GM04503 (cell line): ENCODE results near the gene BCL3.
"Not testable (repeated sequence)": the region's sequence is repeated elsewhere in the genome, so short reads cannot be mapped to it uniquely, and the experiment has no call there.

Experiments used
- DNase-seq: peaks from one replicate; pipeline ENCODE4 v3.0.0-alpha.2; 2012; ENCODE audit warnings: low read depth

Gene BCL3

DNA sequence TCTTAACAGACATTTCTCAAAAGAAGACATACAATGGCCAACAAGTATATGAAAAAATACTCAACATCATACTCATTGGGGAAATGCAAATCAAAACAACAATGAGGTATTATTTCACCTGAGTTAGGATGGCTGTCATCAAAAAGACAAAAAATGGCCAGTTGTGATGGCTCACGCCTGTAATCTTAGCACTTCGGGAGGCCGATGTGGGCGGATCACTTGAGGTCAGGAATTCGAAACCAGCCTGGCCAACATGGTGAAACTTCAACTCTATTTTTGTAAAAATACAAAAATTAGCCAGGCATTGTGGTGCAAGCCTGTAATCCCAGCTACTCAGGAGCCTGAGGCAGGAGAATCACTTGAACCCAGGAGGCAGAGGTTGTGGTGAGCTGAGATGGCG is 27.6 kb upstream of the BCL3 start:
- DNase-seq: no peak

DNA sequence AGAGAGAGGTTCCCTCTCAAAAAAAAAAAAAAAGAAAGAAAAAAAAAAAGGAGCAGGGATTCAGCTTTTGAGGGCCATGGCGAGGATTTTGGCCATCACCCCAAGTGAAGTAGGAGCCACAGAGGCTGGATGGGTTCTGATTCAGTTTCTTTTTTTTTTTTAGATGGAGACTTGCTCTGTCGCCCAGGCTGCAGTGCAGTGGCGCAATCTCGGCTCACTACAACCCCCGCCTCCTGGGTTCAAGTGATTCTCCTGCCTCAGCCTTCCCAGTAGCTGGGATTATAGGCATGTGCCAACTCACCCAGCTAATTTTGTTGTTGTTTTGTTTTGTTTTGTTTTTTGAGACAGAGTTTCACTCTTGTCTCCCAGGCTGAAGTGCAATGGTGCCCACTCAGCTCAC is 27.1 kb upstream of the BCL3 start:
- DNase-seq: not testable (repeated sequence)

GRCh38 chr19:44722131-44723121 is 26.1 kb upstream of the BCL3 start:
- no peak for DNase-seq

- no peak for DNase-seq
These were observed 25.1 kb upstream of the BCL3 start for GRCh38 chr19:44723299-44723951.

GRCh38 chr19:44723952-44724319 is 24.6 kb upstream of the BCL3 start:
- no peak for DNase-seq

DNA sequence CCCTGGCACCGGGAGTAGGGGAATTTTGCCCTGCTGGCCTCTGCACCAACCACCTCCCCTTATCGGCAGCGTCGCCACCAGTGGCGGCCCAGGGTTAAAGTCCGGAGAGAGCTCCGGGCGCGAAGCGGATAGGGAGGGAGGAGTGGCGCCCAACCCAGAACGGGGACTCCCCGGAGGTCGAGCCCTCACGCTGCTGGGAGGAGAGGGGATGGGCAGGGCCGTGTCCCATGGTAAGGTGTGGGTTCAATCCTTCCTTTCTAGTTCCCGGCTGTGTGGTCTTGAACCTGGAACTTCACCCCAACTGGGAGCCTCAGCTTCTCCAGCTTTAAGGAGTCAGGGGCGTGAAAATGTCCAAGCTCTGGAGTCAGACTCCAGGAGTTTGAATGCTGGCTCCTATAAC is 23.3 kb upstream of the BCL3 start:
- no peak for DNase-seq

- no peak for DNase-seq
These were observed 22.8 kb upstream of the BCL3 start for GRCh38 chr19:44725684-44726083.

DNA sequence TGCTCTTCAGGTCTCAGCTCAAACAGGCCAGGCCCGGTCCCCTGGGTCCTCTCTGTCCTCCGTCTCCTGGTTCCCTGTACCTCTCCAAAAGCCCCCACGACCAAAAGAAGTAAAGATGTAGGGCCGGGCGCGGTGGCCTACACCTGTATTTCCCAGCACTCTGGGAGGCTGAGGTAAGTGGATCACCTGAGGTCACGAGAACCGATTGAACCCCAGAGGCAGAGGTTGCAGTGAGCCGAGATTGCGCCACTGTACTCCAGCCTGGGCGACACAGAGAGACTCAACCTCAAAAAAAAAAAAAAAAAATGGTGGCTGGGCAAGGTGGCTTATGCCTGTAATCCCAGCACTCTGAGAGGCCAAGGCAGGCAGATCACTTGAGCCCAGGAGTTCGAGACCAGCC is 22.0 kb upstream of the BCL3 start:
- no peak for DNase-seq

DNA sequence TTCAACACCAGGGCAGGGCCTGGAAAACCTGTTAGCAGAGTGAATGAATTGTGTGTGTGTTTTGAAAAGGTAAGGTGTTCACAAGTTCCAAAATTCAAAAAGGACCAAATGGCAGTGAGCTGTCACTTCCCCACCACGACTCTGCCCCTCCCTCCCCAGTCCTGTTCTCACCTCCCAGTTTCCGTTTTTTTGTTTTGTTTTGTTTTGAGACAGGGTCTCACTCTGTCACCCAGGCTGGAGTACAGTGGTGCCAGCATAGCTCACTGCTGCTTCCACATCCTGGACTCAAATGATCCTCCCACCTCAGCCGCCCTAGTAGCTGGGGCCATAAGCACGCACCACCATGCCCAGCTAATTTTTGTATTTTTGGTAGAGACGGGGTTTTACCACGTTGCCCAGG is 20.3 kb upstream of the BCL3 start:
- no peak for DNase-seq

DNA sequence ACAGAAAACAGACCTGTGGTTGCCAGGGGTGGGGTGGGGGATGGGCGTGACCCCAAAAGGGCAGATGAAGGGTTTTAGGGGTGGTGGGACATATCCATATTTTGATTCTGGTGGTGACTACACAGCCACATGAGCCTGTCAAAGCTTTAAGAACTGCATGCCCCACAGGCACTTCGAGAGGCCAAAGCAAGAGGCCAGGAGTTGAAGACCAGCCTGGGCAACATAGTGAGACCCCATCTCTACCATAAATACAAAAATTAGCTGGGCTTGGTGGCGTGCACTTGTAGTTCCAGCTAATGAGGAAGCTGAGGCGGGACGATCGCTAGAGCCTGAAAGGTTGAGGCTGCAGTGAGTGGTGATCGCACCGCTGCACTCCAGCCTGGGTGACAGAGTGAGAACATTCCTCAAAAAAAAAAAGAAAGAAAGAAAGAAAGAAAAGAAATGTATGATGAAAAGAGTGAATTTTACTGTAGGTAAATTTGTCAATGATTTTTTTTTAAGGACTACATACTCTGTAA is 18.9 kb upstream of the BCL3 start:
- no peak for DNase-seq

DNA sequence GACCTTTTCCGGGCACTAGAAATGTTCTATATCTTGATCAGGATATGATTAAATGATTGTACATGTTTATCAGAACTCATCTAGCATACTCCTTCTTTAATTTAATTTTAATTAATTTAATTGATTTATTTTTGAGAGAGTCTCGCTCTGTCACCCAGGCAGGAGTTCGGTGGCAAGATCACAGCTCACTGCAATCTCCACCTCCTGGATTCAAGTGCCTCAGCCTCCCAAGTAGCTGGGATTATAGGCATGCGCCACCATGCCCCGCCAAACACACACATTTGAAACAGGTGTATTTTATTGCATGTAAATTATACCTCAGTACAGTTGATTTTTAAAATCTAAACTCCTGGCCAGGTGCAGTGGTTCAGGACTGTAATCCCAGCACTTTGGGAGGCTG is 17.4 kb upstream of the BCL3 start:
- DNase-seq: no peak

- no peak for DNase-seq
These were observed 16.9 kb upstream of the BCL3 start for GRCh38 chr19:44731622-44732021.

GRCh38 chr19:44732235-44733014 is 16.1 kb upstream of the BCL3 start:
- DNase-seq: no peak

DNA sequence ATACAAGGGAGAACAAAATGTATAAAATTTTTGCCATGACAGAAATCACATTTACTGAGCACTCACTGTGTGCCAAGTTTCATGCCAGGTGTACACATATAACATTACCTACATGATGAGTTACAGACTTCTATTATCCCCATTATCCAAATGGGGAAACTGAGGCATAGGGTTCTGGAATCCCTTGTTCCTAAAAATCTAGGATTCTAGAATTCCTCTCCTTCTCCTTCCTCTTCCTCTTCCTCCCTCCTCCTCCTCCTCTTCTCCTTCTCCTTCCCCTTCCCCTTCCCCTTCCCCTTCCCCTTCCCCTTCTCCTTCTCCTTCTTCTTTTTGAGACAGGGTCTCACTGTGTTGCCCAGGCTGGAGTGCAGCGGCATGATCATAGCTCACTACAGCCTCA is 14.2 kb upstream of the BCL3 start:
- no peak for DNase-seq

DNA sequence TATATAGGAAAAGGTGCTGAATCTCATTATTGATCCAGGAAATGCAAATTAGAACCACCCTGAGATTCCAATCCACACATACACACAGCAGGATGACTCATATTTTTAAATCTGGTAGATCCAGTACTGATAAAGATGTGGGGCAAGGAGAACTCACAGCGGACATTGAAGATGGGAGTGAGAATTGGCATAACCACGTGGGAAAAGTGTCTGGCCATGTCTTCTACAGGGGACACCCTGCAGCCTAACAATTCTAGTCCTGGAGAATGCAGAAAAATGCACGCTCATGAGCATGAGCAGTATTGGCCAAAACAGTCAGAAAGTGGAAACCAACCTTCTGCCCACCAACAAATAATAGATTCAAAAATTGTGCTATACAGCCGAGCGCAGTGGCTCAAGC is 13.5 kb upstream of the BCL3 start:
- DNase-seq: no peak

GRCh38 chr19:44737238-44738071 is 11.1 kb upstream of the BCL3 start:
- DNase-seq: no peak

DNA sequence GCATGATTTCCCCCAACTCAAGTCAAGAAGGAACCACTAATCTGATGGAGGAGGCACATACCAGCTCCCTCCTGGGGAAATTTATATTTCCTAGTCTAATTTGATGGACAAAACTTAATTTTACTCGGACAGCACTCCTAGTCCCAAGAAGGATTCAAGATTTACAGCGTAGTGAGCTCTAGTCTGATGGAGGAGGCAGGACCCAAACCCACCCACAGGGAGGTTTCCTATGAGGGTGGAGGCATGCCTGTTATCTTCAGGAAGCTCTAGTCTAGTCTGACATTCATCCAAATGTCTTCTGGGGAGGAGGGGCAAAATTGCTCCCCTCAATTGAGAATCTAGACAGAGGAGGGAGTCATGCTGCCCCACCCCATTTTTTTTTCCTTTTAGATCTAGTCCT is 10.4 kb upstream of the BCL3 start:
- DNase-seq: no peak

DNA sequence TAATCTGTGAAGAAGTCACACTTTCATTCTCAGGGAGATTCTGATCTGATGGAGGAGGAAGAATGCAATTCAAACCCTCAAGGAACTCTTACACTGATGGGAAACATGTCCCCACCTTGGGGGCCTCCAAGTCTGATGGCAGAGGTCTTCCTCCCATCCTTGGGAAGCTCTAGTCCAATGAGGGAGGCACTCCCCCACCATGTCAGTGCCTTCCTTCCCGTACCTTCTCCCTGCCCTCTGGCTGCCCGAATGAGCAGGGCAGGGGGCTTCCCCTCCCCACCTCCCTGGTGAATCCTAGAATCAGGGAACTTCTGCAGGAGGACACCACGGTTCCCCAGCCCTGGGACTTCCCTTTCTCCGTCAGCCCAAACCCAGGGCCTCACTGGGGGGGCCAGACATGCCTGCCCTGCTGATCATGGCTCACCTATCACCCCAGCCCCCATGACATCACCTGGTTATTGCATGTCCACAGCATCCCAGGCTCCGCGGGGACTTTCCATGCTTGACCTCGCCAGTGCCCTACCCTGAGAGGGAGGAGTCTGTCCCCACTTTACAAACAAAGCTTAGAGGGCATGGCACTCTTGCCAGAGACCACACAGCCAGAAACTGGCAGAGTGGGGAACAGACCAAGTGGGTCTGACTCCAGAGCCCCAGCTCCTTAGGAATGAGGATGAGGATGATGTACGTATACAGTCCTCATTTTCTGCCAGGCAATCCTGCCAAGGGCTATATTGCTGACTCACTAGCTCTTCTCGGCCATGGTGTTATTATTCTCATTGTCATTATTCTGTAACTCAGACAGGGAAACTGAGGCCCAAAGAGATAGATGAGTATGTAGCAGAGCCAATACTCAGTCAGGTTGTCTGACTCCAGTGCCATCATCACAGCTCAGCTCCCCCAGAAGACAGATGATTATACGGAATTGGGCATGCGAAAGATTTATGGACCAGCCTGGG is 9.6 kb upstream of the BCL3 start:
- DNase-seq: no peak

DNA sequence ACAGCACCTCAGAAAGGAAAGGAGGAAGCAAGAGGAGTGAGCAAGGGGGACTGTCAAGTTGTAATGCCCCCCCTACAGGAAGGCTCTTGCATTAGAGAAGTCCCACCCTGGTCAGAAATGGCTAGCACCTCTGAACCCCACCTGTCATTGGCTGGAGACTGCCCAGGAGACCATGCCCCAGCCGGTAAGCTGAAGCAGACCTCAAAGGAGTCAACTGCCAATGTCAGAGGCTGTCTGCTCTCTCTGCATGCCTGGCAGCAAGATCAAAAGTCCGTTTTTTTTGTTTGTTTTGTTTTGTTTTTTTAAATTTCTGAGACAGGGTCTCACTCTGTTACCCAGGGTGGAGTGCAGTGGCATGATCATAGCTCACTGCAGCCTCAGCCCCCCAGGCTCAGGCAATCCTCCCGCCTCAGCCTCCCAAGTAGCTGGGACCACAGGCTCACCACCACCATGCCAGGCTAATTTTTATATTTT is 8.1 kb upstream of the BCL3 start:
- no peak for DNase-seq

DNA sequence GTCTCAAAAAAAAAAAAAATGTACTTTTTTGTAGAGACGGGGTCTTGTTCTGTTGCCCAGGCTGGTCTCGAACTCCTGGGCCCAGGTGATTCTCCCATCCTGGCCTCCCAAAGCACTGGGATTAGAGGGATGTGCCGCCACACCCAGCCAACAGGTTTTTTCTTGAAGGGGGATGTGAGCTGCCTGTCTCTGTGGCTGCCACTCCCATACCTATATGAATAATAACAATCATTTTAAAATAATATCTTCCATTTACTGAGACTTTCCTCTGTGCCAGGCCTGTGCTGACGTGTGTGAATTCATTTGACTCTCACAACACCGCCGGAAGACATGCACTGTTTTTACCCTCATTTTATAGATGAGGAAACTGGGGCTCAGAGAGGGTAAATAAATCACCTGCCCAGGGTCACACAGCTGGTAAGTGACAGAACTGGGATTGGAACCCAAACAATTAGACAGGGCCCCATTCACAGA is 7.2 kb upstream of the BCL3 start:
- no peak for DNase-seq
